GM18498 (cell line): Measurements from ENCODE around the gene ATPAF2.

Source experiments
- ATAC-seq: cut with Tn5 transposase; IDR thresholded peaks from one replicate; pipeline ENCODE4 v1.9.1; 2021; ENCODE audit warnings: mild to moderate bottlenecking, moderate library complexity; ENCODE audit not compliant: unreplicated experiment

Gene ATPAF2

DNA sequence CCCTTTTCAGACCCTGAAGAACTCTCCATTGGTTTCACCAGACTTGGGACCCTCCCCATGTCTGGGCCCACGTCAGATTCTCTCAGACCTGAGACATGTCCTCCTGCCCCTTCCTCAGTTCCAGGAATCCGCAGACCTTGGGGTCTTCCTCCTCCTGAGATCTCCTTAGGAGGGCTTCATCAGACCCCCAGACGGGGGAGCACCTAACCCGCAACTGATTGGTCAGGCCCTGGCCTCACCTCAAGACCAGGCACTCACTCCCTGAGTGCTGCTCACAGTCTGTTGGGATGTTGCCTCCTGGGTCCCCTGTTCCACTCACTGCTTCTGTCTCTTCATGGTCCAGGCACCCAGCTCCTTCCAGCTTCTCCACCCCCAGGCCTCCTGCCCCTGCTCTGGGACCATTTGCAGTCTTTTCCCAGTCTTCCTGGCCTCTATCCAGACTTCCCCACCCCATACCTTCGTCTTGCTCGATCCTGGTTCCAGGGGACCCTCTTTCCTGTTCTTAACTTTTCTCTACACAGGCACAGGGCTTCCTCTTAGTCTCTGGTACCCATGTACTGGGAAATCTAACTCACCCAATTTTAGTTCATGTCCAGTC lies 1.4 kb upstream of the ATPAF2 start:
- no peak for ATAC-seq

- ATAC-seq, result peak; percentile 2
Observed at GRCh38 chr17:18039535-18040260, 730 bp upstream of the ATPAF2 start.

- ATAC-seq, result no peak
Observed at GRCh38 chr17:18038149-18038850, 668 bp downstream of the ATPAF2 start.

DNA sequence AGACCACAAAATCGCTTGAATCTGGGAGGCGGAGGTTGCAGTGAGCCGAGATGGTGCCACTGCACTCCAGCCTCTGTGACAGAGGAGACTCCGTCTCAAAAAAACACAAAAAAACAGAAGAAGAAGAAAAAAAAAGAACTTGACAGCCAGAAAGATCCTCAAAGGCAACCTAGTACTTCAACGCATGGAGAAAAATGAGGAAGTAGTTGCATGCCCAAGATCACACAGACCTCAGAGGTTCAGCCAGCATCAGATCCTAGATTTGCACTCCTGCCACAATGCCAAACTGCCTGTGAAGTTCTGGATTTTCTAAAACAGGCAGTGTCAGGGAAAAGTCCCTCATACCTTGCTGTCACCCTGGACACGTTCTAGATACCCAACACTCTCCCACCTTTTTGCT lies 1.5 kb downstream of the ATPAF2 start:
- ATAC-seq, result no peak

DNA sequence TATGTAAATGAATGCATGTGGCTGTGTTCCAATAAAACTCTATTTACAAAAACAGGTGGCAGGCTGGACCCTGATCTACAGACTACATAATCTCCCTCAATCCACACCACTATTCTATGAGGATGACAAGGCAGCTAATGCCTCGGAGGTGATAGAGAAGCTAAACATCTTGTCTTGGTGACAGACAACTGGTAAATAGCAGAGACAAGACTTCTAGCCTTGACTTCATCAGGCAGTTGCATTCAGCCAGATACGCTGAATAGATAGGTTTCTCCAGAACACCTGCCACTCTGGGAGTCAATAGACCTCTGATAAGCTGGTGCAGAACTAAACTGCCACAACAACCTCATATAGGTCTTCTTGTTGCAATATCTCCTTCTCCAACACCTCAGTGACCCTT lies 3.3 kb downstream of the ATPAF2 start:
- no peak for ATAC-seq

DNA sequence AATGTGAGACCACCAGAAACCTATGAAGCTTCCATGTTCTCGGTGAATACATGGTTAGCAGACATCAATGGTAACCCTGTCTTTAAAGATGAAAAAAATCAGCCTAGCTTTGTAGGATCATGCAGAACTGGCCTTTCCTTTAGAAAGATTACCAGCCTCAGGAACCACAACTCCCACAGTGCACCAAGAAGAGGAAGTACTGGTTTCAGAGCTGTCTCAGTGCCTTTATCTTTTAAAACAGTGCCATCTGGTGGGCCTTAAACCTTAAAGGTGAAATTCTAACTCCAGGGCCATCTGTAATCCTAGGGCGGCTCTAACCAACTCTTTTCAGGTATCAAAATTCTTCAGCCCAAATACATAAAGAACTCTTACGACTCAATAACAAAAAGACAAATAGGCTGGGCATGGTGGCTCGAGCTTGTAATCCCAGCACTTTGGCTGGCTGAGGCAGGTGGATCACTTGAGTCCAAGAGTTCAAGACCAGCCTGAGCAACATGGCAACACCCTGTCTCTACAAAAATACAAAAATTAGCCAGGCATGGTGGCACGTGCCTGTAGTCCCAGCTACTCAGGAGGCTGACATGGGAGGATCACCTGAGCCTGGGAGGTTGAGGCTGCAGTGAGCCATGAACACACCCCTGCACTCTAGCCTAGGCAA lies 5.4 kb downstream of the ATPAF2 start:
- peak; percentile 78 for ATAC-seq

- ATAC-seq, result no peak
Observed at GRCh38 chr17:18031955-18032354, 7.0 kb downstream of the ATPAF2 start.

- no peak for ATAC-seq
Observed at GRCh38 chr17:18028952-18029540, 9.9 kb downstream of the ATPAF2 start.

DNA sequence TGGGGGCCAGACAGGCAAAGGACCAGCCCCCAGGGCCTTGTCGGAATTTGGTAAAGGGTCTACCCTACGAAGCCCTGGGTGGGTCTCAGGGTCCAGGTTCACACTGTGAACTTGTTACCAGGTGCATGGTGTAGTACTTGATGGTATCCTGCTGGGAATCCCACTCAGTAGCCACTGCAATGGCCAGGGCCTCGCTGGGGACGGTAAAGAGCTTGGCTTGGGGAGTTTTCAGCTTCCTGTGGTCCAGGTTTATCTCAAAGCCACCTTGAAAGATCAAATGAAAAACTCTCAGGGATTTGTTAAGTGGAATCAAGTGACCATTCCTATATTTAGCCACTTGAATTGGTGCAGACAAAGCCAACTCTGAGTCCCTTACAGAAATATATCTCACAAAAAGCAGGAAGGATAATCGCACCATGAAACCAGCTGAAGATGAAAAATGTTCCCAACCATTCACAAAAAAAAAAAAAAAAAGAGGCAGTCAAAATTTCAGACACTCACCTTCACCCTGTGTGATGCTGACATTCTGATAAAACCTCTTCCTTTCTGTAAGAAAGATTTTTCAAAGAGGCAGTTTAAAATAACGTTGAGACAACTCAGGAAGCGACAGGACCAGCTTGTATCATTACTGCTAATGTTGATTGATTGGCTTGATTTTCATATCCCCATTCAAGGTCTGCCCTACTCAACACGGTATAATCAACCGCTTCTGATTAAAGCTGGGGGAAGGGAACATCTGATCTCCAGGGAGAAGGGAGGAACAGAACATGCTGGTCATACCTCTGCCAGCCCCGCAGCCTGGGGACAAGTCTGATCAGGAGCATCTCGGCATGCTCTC lies 10.6 kb downstream of the ATPAF2 start:
- ATAC-seq, result no peak

- no peak for ATAC-seq
Observed at GRCh38 chr17:18027280-18027679, 11.7 kb downstream of the ATPAF2 start.

DNA sequence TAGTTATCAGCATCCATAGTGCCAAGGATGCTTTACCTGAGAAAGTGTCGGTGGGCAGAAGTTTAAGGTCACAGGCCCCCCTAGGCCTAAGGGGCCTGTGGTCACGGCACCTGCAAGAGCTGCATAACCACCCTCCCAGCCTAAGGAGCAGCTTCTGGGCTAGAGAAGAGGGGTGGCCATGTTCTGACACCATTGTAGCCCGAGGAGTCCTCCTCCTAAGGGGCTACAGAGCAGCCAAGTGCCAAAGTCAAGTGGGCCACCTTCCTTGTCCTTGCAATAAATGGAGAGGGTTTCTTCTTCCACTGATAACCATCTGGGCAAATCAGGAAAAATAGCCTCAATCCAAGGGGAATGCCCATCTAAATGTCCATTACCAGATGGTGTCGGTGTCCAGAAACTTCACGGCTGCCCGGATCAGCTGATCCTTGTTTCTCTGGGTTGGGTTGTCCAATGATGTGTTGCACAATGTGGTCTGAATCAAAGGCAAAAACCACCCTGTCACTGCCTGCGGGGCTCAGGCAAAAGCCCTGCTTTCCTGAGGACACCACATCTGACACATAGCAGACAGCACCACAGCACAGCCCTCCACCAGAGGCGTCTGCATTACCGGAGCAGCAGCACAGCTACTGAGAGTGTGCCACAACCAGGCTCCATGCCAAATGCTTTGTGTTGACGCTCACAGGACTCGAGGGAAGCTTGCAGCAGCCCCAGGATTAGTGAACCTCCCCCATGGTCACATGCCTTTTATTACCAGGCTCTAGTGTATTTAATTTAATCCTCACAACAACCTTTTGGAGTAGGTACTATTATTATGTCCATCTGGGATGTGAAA lies 12.8 kb downstream of the ATPAF2 start:
- ATAC-seq, result peak; percentile 15

GRCh38 chr17:18025241-18025944 lies 13.6 kb downstream of the ATPAF2 start:
- ATAC-seq, result peak; percentile 71

GRCh38 chr17:18021372-18021771 lies 17.6 kb downstream of the ATPAF2 start:
- no peak for ATAC-seq

- ATAC-seq, result no peak
Observed at GRCh38 chr17:18020971-18021370, 18.0 kb downstream of the ATPAF2 start.

- ATAC-seq, result no peak
Observed at GRCh38 chr17:18019838-18020154, 19.2 kb downstream of the ATPAF2 start.

DNA sequence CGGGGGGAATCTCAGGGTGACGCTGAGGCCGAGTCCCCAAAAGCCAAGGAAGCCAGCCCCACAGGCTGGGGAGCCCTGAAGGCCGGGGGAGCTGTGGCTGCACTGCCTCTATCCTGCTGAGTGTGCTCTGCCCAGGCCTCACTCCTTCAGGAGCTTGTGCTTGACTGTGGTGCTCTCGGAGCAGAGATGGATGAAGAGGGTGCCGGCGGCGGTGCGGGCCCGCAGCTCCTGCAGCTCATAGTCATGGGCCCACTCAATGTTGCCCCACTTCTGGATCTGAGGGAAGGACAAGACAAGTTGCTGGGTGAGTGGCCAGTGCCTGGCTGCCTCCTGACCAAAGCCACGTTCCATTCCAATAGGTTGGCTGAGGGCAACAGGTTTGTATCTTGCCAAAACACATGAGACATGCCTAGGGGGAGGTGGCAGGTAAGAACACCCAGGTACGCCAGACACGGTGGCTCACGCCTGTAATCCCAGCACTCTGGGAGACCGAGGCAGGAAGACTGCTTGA lies 20.5 kb downstream of the ATPAF2 start:
- no peak for ATAC-seq

DNA sequence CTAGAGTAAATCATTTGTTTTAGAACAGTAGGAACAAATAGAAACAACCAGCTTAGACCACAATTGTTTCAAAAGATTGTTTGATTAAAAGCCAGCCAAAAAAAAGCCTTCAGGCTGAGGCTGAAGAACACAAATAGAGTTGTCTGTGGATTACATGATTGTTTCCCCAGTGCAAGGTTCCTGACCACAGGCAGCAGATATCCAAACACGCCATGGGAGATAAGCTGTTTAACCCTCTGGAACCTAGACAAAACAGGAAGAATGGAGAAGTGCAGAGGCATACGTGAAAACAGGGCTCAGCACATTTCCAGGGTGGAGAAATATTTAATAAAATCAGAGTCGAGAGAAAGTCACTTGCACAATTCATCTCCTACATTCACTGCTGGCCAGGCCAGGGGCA lies 21.0 kb downstream of the ATPAF2 start:
- ATAC-seq, result no peak

DNA sequence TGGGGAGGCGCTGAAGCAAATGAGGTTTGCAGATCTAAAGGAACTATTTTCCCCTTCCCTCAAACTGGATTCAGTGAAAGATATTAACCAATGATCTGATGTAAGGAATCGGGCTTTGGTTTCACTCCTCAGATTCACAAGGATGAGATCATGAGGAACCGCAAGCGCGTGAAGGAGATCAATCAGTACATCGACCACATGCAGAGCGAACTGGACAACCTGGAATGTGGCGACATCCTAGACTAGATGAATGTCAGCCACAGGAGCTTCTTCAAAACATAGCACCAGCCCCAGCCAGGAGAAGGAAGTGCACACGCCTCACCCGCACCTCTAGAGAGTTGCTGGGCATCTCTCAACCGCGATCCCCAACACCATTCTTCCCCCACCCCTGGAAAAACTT lies 22.5 kb downstream of the ATPAF2 start:
- ATAC-seq, result no peak

- no peak for ATAC-seq
Observed at GRCh38 chr17:18015593-18015992, 23.4 kb downstream of the ATPAF2 start.
